Activated CD8-positive, alpha-beta memory T cell treated with anti-CD3 and anti-CD28 coated beads for 4 hours (primary cell): Measurements from ENCODE around the gene TCF4.

Source experiments
- DNase-seq, 2 donors: peaks; one replicate each; pipeline ENCODE4 v3.0.0-alpha.2; 2020; ENCODE audit warnings: low read depth in 2 of 2

TCF4 gene

GRCh38 chr18:55585920-55586561 lies 2.0 kb downstream of the TCF4 start:
- DNase-seq: no peak

GRCh38 chr18:55585065-55585919 lies 2.7 kb downstream of the TCF4 start:
- no peak for DNase-seq

GRCh38 chr18:55584201-55584600 lies 3.8 kb downstream of the TCF4 start:
- DNase-seq: no peak

- DNase-seq: no peak
Measured at GRCh38 chr18:55582325-55582724, 5.7 kb downstream of the TCF4 start.

- no peak for DNase-seq
Measured at GRCh38 chr18:55579501-55580270, 8.3 kb downstream of the TCF4 start.

GRCh38 chr18:55577812-55578539 lies 10.0 kb downstream of the TCF4 start:
- DNase-seq: no peak

GRCh38 chr18:55576001-55576400 lies 12.0 kb downstream of the TCF4 start:
- no peak for DNase-seq

- no peak for DNase-seq
Measured at GRCh38 chr18:55575066-55575465, 12.9 kb downstream of the TCF4 start.

GRCh38 chr18:55573386-55573785 lies 14.6 kb downstream of the TCF4 start:
- no peak for DNase-seq

- DNase-seq: no peak
Measured at GRCh38 chr18:55570966-55571365, 17.0 kb downstream of the TCF4 start.

GRCh38 chr18:55566456-55566935 lies 21.5 kb downstream of the TCF4 start:
- DNase-seq: no peak

- DNase-seq: no peak
Measured at GRCh38 chr18:55559739-55560138, 28.3 kb downstream of the TCF4 start.

- no peak for DNase-seq
Measured at GRCh38 chr18:55557211-55557610, 30.8 kb downstream of the TCF4 start.

GRCh38 chr18:55555395-55556027 lies 32.5 kb downstream of the TCF4 start:
- DNase-seq: no peak

- no peak for DNase-seq
Measured at GRCh38 chr18:55552526-55553189, 35.3 kb downstream of the TCF4 start.

- no peak for DNase-seq
Measured at GRCh38 chr18:55551227-55551626, 36.8 kb downstream of the TCF4 start.

GRCh38 chr18:55550471-55550870 lies 37.5 kb downstream of the TCF4 start:
- no peak for DNase-seq

- no peak for DNase-seq
Measured at GRCh38 chr18:55549474-55550104, 38.4 kb downstream of the TCF4 start.

GRCh38 chr18:55547705-55548056 lies 40.3 kb downstream of the TCF4 start:
- DNase-seq: no peak
